SK-N-SH (cell line): ENCODE measurements around the gene PAXX. TPM values are rescaled to one million over a fixed set of nuclear protein-coding genes. Genes with fewer than 3 reads are reported as not detected.

Source experiments
- CTCF ChIA-PET: fragments of 300-600, 350-600 bp; formaldehyde crosslinking; extraction: SDS; loops from one replicate; lab custom pipeline; 2021; lab: Yijun Ruan, JAX
- POLR2A ChIA-PET: fragments of 350-600 bp; sonication (Branson Sonifier 250); formaldehyde crosslinking; extraction: SDS; loops from one replicate; lab custom pipeline; 2020; ENCODE audit warnings: antibody characterized with exemption, inconsistent platforms; lab: Yijun Ruan, JAX
- DNase-seq: peaks from one replicate; pipeline ENCODE4 v3.0.0; 2012
- H2AFZ ChIP-seq: fragments of 200-600 bp; sonication (generic); 2 replicates; pipeline ENCODE4 v1.8.1; 2016; ENCODE audit warnings: antibody characterized with exemption, mild to moderate bottlenecking, low read depth
- H3F3A ChIP-seq: fragments of 200-600 bp; sonication (generic); replicated peaks from 2 replicates; pipeline ENCODE3; 2016; ENCODE audit warnings: antibody characterized with exemption, mild to moderate bottlenecking; ENCODE audit not compliant: insufficient read depth
- H3K27ac ChIP-seq, 2 experiments: fragments of 200-500 bp in 1 of 2; fragments of 200-600 bp in 1 of 2; sonication (Bioruptor generic) in 1 of 2; sonication (generic), shearing (Covaris generic) in 1 of 2; 2 replicates each; pipeline versions ENCODE4 v1.5.1 to v1.6.1; 2014 to 2016; ENCODE audit warnings: low read depth in 2 of 2, inconsistent platforms in 1 of 2, low read length in 1 of 2, mild to moderate bottlenecking in 1 of 2, mixed read lengths in 1 of 2
- H3K27me3 ChIP-seq: fragments of 200-600 bp; sonication (generic), shearing (Covaris generic); 2 replicates; pipeline ENCODE4 v1.6.1; 2016; ENCODE audit warnings: mixed run types; ENCODE audit not compliant: insufficient read depth
- H3K36me3 ChIP-seq, 2 experiments: fragments of 200-500 bp in 1 of 2; fragments of 200-600 bp in 1 of 2; sonication (Bioruptor generic) in 1 of 2; sonication (generic) in 1 of 2; replicated peaks in 1 of 2; 2 replicates each; pipeline versions ENCODE3 to v1.5.1; 2014 to 2016; ENCODE audit warnings: low read length in 1 of 2, mild to moderate bottlenecking in 1 of 2; ENCODE audit not compliant: insufficient read depth in 2 of 2, control insufficient read depth in 1 of 2
- H3K4me1 ChIP-seq, 2 experiments: fragments of 200-500 bp in 1 of 2; fragments of 200-600 bp in 1 of 2; sonication (Bioruptor generic) in 1 of 2; sonication (generic), shearing (Covaris generic) in 1 of 2; 2 replicates each; pipeline versions ENCODE4 v1.5.1 to v1.6.1; 2014 to 2016; ENCODE audit warnings: low read depth in 1 of 2, low read length in 1 of 2, mixed run types in 1 of 2; ENCODE audit not compliant: insufficient read depth in 2 of 2, control insufficient read depth in 1 of 2
- H3K4me2 ChIP-seq: fragments of 200-600 bp; sonication (generic), shearing (Covaris generic); 2 replicates; pipeline ENCODE4 v1.6.1; 2017; ENCODE audit warnings: mixed run types
- H3K4me3 ChIP-seq, 2 experiments: fragments of 200-500 bp in 1 of 2; fragments of 200-600 bp in 1 of 2; sonication (Bioruptor generic) in 1 of 2; sonication (generic), shearing (Covaris generic) in 1 of 2; 2 replicates each; pipeline versions ENCODE4 v1.5.1 to v1.8.1; 2014 to 2016; ENCODE audit warnings: low read depth in 2 of 2, inconsistent platforms in 1 of 2, low read length in 1 of 2, mild to moderate bottlenecking in 1 of 2, mixed read lengths in 1 of 2, moderate library complexity in 1 of 2
- H3K79me2 ChIP-seq: fragments of 200-600 bp; sonication (generic); 2 replicates; pipeline ENCODE4 v1.8.1; 2017; ENCODE audit warnings: mild to moderate bottlenecking; ENCODE audit not compliant: insufficient read depth
- H3K9ac ChIP-seq: fragments of 200-600 bp; sonication (generic); 2 replicates; pipeline ENCODE4 v1.6.1; 2017; ENCODE audit warnings: mixed run types
- H3K9me2 ChIP-seq: fragments of 200-600 bp; sonication (generic); 2 replicates; pipeline ENCODE4 v1.6.1; 2017; ENCODE audit warnings: mixed run types
- H3K9me3 ChIP-seq: fragments of 200-600 bp; sonication (generic); 2 replicates; pipeline ENCODE4 v1.6.1; 2017; ENCODE audit warnings: mixed run types, mild to moderate bottlenecking, moderate library complexity
- H4K20me1 ChIP-seq: fragments of 200-600 bp; sonication (generic); 2 replicates; pipeline ENCODE4 v1.6.1; 2017; ENCODE audit warnings: mild to moderate bottlenecking, mixed run types; ENCODE audit not compliant: insufficient read depth
- CHD2 ChIP-seq: fragments of 150-350 bp; IDR thresholded peaks from 2 replicates; pipeline ENCODE4 v1.6.1; 2018; ENCODE audit warnings: low read length; ENCODE audit not compliant: partially characterized antibody
- FOSL2 ChIP-seq: IDR thresholded peaks from 2 replicates; pipeline ENCODE4 v1.4.0; 2012; ENCODE audit warnings: low read depth, mild to moderate bottlenecking, moderate library complexity, borderline replicate concordance
- FOXJ3 ChIP-seq: sonication (generic); formaldehyde crosslinking; IDR thresholded peaks from 2 replicates; pipeline ENCODE4 v1.5.1; 2020; ENCODE audit warnings: mild to moderate bottlenecking, missing genetic modification reagents
- FOXM1 ChIP-seq: IDR thresholded peaks from 2 replicates; pipeline ENCODE4 v1.4.0; 2012; ENCODE audit warnings: low read depth, mild to moderate bottlenecking
- NRF1 ChIP-seq: IDR thresholded peaks from 2 replicates; pipeline ENCODE4 v1.6.1; 2012; ENCODE audit warnings: low read depth, mild to moderate bottlenecking, low read length
- POLR2AphosphoS5 ChIP-seq: IDR thresholded peaks from 2 replicates; pipeline ENCODE4 v1.6.1; 2012; ENCODE audit warnings: low read depth, low read length
- RAD21 ChIP-seq: IDR thresholded peaks from 2 replicates; pipeline ENCODE4 v1.6.1; 2012; ENCODE audit warnings: mild to moderate bottlenecking, low read length
- RCOR1 ChIP-seq: fragments of 150-350 bp; IDR thresholded peaks from 2 replicates; pipeline ENCODE4 v1.6.1; 2017; ENCODE audit warnings: antibody characterized with exemption, low read length
- SIN3A ChIP-seq: IDR thresholded peaks from 2 replicates; pipeline ENCODE4 v1.6.1; 2012; ENCODE audit warnings: low read depth, mild to moderate bottlenecking, low read length, moderate library complexity, borderline replicate concordance
- TAF1 ChIP-seq: IDR thresholded peaks from 2 replicates; pipeline ENCODE4 v1.6.1; 2012; ENCODE audit warnings: low read depth, mild to moderate bottlenecking, low read length, moderate library complexity, borderline replicate concordance
- WGBS: methylation state at CpG from one replicate; pipeline ENCODE4 v1.1.6; 2017; ENCODE audit warnings: low lambda C conversion rate; 5-methylcytosine and 5-hydroxymethylcytosine counted together
- polyA plus RNA-seq, 3 experiments: library from polyadenylated mRNA; depleted of rRNA; stranded (reverse); fragments of >200 nt; gene quantifications; 2 replicates each; pipeline ENCODE4 v1.2.3, GENCODE V29; 2012
- TF ChIP-seq, protein P1 (sequence below): IDR thresholded peaks from 2 replicates; pipeline ENCODE4 v1.4.0; 2012; ENCODE audit warnings: low read depth
- TF ChIP-seq, protein P2 (sequence below): IDR thresholded peaks from 2 replicates; pipeline ENCODE4; 2012
- TF ChIP-seq, protein P3 (sequence below): IDR thresholded peaks from 2 replicates; pipeline ENCODE4 v1.4.0; 2012; ENCODE audit warnings: low read depth, borderline replicate concordance
- TF ChIP-seq, protein P4 (sequence below): fragments of 150-350 bp; IDR thresholded peaks from 2 replicates; pipeline ENCODE4 v1.6.1; 2017; ENCODE audit warnings: antibody characterized with exemption, low read length, low read depth, borderline replicate concordance
- TF ChIP-seq, protein P5 (sequence below): fragments of 150-350 bp; IDR thresholded peaks from 2 replicates; pipeline ENCODE4 v1.6.1; 2016; ENCODE audit warnings: mild to moderate bottlenecking, low read depth, low read length

The PAXX gene
- polyA plus RNA-seq, 1 of the 3 experiments (the other 2 are of a cell fraction), result 52.9 TPM

DNA sequence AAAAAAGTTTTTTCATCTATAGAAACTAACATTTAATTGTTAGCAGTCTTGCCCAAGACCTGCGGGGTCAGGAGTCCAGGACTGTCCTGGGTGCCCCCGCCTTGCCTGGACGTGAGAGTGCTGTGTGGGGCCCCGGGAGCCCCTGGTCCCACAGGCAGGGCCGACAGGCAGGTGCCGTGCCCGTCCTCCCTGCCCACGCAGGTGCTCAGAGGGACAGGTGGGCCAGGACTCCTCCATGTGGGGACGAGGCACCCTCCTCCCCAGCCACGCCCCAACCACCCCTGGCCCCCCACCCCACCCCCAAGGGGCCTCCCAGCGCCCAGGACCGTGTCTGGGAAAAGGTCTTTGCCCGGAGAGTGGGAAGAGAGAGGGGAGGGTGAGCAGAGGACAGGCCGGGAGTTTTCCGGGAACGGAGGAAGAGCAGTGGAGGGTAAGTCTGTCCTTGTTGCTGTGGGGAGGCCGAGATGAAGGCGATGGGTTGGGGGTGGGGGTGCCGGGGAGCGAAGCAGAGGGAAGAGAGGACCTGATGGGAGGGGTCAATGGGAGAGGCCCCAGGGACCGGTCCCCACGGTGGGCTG lies 42.9 kb upstream of the PAXX start:
- Histone ChIP-seq H2AFZ (peak overlapping the region; percentile 51; the same call in 1 of the 2 replicates), H3K4me2 (peak overlapping the region; percentile 97), H4K20me1 (no peaks in the 10 kb centered on the region), H3K9ac (no peak overlapping the region), H3K4me3 (peak overlapping the region; percentile 62 to 67), H3K27me3 (no peaks in the 10 kb centered on the region), H3F3A (no peaks in the 10 kb centered on the region), H3K9me2 (no peaks in the 10 kb centered on the region), H3K79me2 (no peaks in the 10 kb centered on the region), H3K4me1 (peaks cover 0 to 33% of the 10 kb centered on the region in 2 experiments; a peak in 2 of 4 replicates), H3K36me3 (no peaks in the 10 kb centered on the region), H3K27ac (peak overlapping the region in 1 of 2 experiments; percentile 94; a peak in 2 of 4 replicates), H3K9me3 (no peaks in the 10 kb centered on the region)
- CTCF ChIA-PET, result interaction anchor here (0.6 to 13.2 kb wide), 4 partner anchors 10 to 162 kb away, joined by 3 to 350 read pairs (median 8); partner anchors contain the start of genes ABCA2, FUT7 and NPDC1
- WGBS, result 25% methylated on average over 20 of the region's 22 CpGs
- POLR2A ChIA-PET, result interaction anchor here (0.6 kb wide), 1 partner anchor 26 kb away, joined by 3 read pairs; no protein-coding TSS in a partner anchor
- DNase-seq, result no peak
- no peak for TF ChIP-seq FOXM1
- TF ChIP-seq RAD21, result no peak
- no peak for TF ChIP-seq FOXJ3 (CRISPR knock-in tag)
- TF ChIP-seq TAF1, result no peak
- TF ChIP-seq RCOR1, result no peak
- TF ChIP-seq, protein P1, sequence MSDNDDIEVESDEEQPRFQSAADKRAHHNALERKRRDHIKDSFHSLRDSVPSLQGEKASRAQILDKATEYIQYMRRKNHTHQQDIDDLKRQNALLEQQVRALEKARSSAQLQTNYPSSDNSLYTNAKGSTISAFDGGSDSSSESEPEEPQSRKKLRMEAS, result no peak
- TF ChIP-seq, protein P2, sequence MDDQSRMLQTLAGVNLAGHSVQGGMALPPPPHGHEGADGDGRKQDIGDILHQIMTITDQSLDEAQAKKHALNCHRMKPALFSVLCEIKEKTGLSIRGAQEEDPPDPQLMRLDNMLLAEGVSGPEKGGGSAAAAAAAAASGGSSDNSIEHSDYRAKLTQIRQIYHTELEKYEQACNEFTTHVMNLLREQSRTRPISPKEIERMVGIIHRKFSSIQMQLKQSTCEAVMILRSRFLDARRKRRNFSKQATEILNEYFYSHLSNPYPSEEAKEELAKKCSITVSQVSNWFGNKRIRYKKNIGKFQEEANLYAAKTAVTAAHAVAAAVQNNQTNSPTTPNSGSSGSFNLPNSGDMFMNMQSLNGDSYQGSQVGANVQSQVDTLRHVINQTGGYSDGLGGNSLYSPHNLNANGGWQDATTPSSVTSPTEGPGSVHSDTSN, result no peak

DNA sequence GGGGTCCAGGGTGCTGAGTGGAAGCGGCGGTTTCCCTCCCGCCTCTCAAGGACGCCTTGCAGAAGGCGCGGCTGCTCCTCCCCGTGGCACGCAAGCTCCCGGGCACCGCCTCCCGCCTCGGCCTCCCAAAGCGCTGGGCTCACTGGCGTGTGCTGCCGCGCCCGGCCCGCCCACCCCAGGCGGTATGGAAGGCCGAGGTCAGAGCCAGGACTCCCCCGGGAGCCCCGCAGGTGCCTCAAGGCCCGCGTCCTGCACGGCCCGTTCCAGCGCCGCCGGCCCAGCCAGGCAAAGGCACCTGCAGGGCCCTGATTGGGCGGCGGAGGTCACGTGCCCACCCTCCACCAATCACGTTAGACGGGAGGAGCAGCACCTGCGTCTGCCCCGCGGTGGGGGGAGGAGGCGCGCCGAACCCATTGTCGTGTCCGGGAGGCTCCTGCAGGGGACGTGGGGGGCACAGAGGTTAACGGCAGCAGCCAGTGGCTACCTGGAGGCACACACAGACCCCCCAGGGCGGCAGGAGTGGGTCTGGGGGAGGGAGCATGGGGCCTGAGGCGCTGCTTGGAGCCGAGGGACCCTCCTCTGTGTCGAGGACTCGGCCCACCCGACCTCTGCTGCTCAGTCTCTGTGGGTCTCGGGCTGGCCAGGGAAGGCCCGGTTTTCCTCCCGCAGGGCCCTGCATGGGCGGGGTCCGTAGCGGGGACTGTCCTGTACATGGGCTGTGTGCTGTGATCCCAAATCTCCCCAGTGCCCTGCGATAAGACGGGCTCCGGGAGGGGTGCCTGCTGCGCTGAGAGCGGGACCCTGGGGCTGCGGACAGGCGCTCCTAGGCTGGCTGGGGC lies 42.2 kb upstream of the PAXX start:
- ChIA-PET CTCF (interaction anchor here (0.6 to 13.2 kb wide), 8 partner anchors 10 to 188 kb away, joined by 3 to 350 read pairs (median 4); partner anchors contain the start of genes ABCA2, FUT7 and NPDC1), POLR2A (interaction anchor here (0.6 to 1.8 kb wide), 4 partner anchors 23 to 292 kb away, joined by 3 to 7 read pairs (median 4); no protein-coding TSS in a partner anchor)
- TF ChIP-seq, protein P3, sequence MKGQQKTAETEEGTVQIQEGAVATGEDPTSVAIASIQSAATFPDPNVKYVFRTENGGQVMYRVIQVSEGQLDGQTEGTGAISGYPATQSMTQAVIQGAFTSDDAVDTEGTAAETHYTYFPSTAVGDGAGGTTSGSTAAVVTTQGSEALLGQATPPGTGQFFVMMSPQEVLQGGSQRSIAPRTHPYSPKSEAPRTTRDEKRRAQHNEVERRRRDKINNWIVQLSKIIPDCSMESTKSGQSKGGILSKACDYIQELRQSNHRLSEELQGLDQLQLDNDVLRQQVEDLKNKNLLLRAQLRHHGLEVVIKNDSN, result peak; percentile 99
- TF ChIP-seq, protein P4, sequence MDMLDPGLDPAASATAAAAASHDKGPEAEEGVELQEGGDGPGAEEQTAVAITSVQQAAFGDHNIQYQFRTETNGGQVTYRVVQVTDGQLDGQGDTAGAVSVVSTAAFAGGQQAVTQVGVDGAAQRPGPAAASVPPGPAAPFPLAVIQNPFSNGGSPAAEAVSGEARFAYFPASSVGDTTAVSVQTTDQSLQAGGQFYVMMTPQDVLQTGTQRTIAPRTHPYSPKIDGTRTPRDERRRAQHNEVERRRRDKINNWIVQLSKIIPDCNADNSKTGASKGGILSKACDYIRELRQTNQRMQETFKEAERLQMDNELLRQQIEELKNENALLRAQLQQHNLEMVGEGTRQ, result peak; percentile 90
- TF ChIP-seq RCOR1, result peak; percentile 34
- 0 out of 2 replicates have a peak, but pooled peaks have one; percentile 7 for TF ChIP-seq NRF1
- TF ChIP-seq, protein P5, sequence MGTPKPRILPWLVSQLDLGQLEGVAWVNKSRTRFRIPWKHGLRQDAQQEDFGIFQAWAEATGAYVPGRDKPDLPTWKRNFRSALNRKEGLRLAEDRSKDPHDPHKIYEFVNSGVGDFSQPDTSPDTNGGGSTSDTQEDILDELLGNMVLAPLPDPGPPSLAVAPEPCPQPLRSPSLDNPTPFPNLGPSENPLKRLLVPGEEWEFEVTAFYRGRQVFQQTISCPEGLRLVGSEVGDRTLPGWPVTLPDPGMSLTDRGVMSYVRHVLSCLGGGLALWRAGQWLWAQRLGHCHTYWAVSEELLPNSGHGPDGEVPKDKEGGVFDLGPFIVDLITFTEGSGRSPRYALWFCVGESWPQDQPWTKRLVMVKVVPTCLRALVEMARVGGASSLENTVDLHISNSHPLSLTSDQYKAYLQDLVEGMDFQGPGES, result peak; percentile 76; the same call in 1 of the 2 replicates
- peak; percentile 71 for TF ChIP-seq POLR2AphosphoS5
- peak; percentile 84 for TF ChIP-seq CHD2
- TF ChIP-seq FOSL2, result no peak
- TF ChIP-seq, protein P1, result 0 out of 2 replicates have a peak, but pooled peaks have one; percentile 24
- TF ChIP-seq SIN3A, result no peak

More for the DNA sequence above, 42.2 kb upstream of the PAXX start:
- Histone ChIP-seq H3K27me3 (no peaks in the 10 kb centered on the region), H3F3A (no peaks in the 10 kb centered on the region), H3K9ac (peak overlapping the region; percentile 48; the same call in 1 of the 2 replicates), H4K20me1 (no peaks in the 10 kb centered on the region), H3K4me3 (peak overlapping the region; percentile 62 to 67), H3K4me1 (peaks cover 0 to 30% of the 10 kb centered on the region in 2 experiments; a peak in 2 of 4 replicates), H3K4me2 (peak overlapping the region; percentile 97), H3K9me3 (no peaks in the 10 kb centered on the region), H3K79me2 (no peaks in the 10 kb centered on the region), H3K36me3 (no peaks in the 10 kb centered on the region), H3K27ac (peak overlapping the region in 1 of 2 experiments; percentile 94; a peak in 2 of 4 replicates), H2AFZ (peak overlapping the region; percentile 88), H3K9me2 (no peaks in the 10 kb centered on the region)
- WGBS, result 27% methylated on average over 7 of the region's 63 CpGs
- peak; percentile 100 for DNase-seq
